ENCODE results near the gene PERCC1. TPM values are rescaled to one million over a fixed set of nuclear protein-coding genes. Genes with fewer than 3 reads are reported as not detected.

Gene PERCC1
- total RNA-seq: not detected in 2 replicates

DNA sequence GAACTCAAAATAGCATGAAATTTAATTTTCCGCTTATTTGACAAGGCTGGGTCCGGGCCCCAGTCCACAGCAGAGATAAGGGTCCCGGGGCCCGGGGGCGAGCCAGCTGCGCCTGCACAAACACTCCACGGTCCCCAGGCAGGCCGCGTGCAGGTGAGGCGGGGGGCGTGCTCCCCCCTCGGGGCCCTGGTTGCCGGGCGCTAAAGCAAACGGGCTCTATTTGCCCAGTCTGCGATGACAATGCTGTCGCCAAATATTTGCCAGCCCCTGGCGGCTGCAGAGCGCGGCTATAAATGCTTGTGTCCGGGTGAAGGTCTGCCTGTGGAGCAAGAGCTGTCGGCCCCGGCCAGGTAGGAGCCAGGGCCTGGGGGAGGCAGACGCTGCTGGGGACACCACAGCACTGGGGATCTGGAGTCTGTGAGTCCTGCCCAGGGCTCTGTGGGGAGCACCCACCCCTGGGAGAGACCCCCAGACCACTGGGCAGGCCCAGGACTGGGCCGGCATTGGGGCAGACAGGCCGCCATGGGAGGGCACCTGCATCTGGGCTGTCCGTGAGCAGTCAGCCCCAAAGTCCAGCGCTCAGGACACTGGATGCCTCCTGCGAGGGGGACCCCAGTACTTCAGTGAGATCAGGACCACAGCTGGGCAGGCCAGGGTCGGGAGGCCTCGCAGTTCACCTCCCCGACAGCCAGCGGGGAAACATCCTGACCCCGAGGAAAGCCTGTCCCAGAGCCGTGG is at the start of gene PERCC1:
Gene PERCC1 (plus strand): TSS at position 320 of the 738 bp plus-strand sequence. CDS start 1,516 bp downstream, outside the sequence.
- no peak within 1 kb of the TSS for H2AFZ ChIP-seq (ENCODE audit: low read length)
- TF ChIP-seq, protein P1, sequence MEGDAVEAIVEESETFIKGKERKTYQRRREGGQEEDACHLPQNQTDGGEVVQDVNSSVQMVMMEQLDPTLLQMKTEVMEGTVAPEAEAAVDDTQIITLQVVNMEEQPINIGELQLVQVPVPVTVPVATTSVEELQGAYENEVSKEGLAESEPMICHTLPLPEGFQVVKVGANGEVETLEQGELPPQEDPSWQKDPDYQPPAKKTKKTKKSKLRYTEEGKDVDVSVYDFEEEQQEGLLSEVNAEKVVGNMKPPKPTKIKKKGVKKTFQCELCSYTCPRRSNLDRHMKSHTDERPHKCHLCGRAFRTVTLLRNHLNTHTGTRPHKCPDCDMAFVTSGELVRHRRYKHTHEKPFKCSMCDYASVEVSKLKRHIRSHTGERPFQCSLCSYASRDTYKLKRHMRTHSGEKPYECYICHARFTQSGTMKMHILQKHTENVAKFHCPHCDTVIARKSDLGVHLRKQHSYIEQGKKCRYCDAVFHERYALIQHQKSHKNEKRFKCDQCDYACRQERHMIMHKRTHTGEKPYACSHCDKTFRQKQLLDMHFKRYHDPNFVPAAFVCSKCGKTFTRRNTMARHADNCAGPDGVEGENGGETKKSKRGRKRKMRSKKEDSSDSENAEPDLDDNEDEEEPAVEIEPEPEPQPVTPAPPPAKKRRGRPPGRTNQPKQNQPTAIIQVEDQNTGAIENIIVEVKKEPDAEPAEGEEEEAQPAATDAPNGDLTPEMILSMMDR (IDR thresholded peaks at IDR 0.05; ENCODE audit: extremely low read depth, low read depth, low read length): no peak
- H3K27me3 ChIP-seq (ENCODE audit: insufficient read depth, low read length): no peaks in the 10 kb centered on the region

DNA sequence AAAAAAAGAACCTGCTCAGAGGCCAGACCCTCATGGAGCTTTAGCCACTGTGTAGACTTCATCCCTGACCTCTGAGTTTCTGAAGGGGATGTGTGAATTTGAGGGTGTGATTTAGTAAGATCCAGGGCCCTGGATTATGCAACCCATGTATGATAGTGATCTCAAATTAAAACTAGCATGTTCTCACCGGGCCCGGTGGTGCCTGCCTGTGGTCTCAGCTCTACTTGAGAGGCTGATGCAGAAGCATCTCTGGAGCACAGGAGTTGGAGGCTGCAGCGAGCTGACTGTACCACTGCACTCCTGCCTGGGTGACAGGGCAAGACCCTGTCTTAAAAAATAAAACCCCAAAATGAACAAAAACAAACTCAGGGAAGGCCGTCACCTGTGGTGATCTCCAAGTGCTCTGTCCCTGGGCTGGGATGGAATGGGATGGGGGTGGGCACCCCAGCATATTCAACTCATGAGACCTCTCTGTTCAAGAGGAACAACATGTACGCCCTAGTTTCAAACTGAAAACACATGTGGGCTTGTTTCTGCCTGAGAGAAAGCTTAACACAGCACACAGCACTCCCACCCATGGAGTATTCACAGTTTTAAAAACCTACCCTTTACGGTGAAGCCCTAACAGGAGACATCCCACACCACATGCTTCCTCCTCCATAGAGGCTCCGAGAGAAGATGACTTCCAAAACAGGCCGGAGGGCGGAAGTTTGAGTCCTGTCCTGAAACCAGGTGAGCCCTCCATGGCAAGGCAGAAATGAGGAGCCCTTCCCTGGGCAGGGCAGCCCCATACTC is 49.1 kb upstream of the PERCC1 start:
- TF ChIP-seq, protein P1 (IDR thresholded peaks at IDR 0.05; ENCODE audit: extremely low read depth, low read depth, low read length): no peak
- DNase-seq (ENCODE audit: insufficient read length, low spot score, missing footprints): no peak
- Histone ChIP-seq H3K27ac (ENCODE audit: low read depth, low read length) (no peak overlapping the region), H3K4me1 (ENCODE audit: insufficient read depth, low read length) (peaks cover 9% of the 10 kb centered on the region), H3K27me3 (ENCODE audit: insufficient read depth, low read length) (no peaks in the 10 kb centered on the region), H2AFZ (ENCODE audit: low read length) (no peak overlapping the region), H3K79me2 (ENCODE audit: insufficient read depth, low read length) (no peaks in the 10 kb centered on the region), H3K9me3 (ENCODE audit: low read depth, low read length) (no peaks in the 10 kb centered on the region), H3K4me3 (ENCODE audit: insufficient read depth, low read length) (no peak overlapping the region), H3K36me3 (ENCODE audit: insufficient read depth, low read length) (no peaks in the 10 kb centered on the region), H3K4me2 (ENCODE audit: insufficient read depth, low read length) (no peak overlapping the region), H4K20me1 (ENCODE audit: insufficient read depth, low read length) (peaks cover 2% of the 10 kb centered on the region)

More for the DNA sequence above, at the start of gene PERCC1:
- no peaks in the 10 kb centered on the region for H3K9me3 ChIP-seq (ENCODE audit: low read depth, low read length)
- H4K20me1 ChIP-seq (ENCODE audit: insufficient read depth, low read length): no peaks in the 10 kb centered on the region
- no peak within 1 kb of the TSS for H3K4me3 ChIP-seq (ENCODE audit: insufficient read depth, low read length)
- no peak within 1 kb of the TSS for H3K4me2 ChIP-seq (ENCODE audit: insufficient read depth, low read length)
- no peak within 1 kb of the TSS for H3K27ac ChIP-seq (ENCODE audit: low read depth, low read length)
- no peak for DNase-seq (ENCODE audit: insufficient read length, low spot score, missing footprints)
- no peaks in the 10 kb centered on the region for H3K4me1 ChIP-seq (ENCODE audit: insufficient read depth, low read length)
- no peaks in the 10 kb centered on the region for H3K79me2 ChIP-seq (ENCODE audit: insufficient read depth, low read length)
- no peaks in the 10 kb centered on the region for H3K36me3 ChIP-seq (ENCODE audit: insufficient read depth, low read length)

DNA sequence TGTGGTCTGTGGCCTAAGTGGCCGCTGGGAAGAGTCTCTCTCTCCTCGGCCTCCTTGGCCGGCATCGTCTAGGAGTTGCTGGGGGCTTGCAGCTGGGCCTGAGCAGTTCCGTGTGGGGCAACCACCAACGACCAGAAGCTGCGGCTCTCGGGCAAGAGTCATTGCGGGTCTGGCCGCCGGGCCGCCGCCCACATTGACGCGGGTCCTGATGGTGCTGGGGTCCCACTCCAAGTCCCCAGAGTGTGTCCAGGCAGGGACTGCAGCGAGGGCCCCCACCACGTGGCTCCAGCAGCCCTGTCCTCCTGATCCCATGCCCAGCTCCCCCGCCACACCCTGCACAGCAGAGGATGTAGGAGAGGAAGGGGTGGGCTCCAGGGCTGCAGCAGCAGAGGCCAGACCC is 47.3 kb upstream of the PERCC1 start:
- no peak overlapping the region for H3K4me2 ChIP-seq (ENCODE audit: insufficient read depth, low read length)
- no peaks in the 10 kb centered on the region for H3K9me3 ChIP-seq (ENCODE audit: low read depth, low read length)
- H2AFZ ChIP-seq (ENCODE audit: low read length): no peak overlapping the region
- no peak for DNase-seq (ENCODE audit: insufficient read length, low spot score, missing footprints)
- H3K79me2 ChIP-seq (ENCODE audit: insufficient read depth, low read length): no peaks in the 10 kb centered on the region
- H3K27me3 ChIP-seq (ENCODE audit: insufficient read depth, low read length): no peaks in the 10 kb centered on the region
- no peaks in the 10 kb centered on the region for H3K36me3 ChIP-seq (ENCODE audit: insufficient read depth, low read length)
- no peak overlapping the region for H3K27ac ChIP-seq (ENCODE audit: low read depth, low read length)
- TF ChIP-seq, protein P1 (IDR thresholded peaks at IDR 0.05; ENCODE audit: extremely low read depth, low read depth, low read length): no peak
- H3K4me3 ChIP-seq (ENCODE audit: insufficient read depth, low read length): no peak overlapping the region
- H3K4me1 ChIP-seq (ENCODE audit: insufficient read depth, low read length): peaks cover 8% of the 10 kb centered on the region
- H4K20me1 ChIP-seq (ENCODE audit: insufficient read depth, low read length): no peaks in the 10 kb centered on the region

DNA sequence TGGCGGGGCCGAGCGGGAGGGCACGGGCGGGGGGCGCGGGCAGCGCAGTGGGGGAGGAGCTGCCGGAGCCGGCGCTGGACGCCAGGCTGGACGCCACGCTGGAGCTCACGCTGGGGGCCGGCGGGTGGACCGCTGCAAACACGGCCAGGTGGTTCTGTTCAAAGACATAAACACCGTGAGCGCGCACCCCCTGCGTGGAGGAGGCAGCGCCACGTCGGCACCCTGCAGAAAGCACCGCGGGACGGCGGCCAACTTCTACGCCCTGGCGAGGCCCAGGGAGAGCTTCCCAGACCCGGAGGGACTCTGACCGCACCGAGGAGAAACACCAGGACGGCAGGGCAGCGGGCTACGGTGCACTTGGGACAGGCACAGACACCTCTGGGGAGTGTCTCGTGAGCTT is 45.6 kb upstream of the PERCC1 start:
- no peak overlapping the region for H3K4me3 ChIP-seq (ENCODE audit: insufficient read depth, low read length)
- no peaks in the 10 kb centered on the region for H4K20me1 ChIP-seq (ENCODE audit: insufficient read depth, low read length)
- peaks cover 1% of the 10 kb centered on the region for H3K36me3 ChIP-seq (ENCODE audit: insufficient read depth, low read length)
- no peak overlapping the region for H2AFZ ChIP-seq (ENCODE audit: low read length)
- H3K27me3 ChIP-seq (ENCODE audit: insufficient read depth, low read length): no peaks in the 10 kb centered on the region
- no peak overlapping the region for H3K27ac ChIP-seq (ENCODE audit: low read depth, low read length)
- TF ChIP-seq, protein P1 (IDR thresholded peaks at IDR 0.05; ENCODE audit: extremely low read depth, low read depth, low read length): no peak
- no peaks in the 10 kb centered on the region for H3K4me1 ChIP-seq (ENCODE audit: insufficient read depth, low read length)
- H3K79me2 ChIP-seq (ENCODE audit: insufficient read depth, low read length): no peaks in the 10 kb centered on the region
- no peak for DNase-seq (ENCODE audit: insufficient read length, low spot score, missing footprints)
- H3K9me3 ChIP-seq (ENCODE audit: low read depth, low read length): no peaks in the 10 kb centered on the region
- no peak overlapping the region for H3K4me2 ChIP-seq (ENCODE audit: insufficient read depth, low read length)

All from osteoblast (primary cell).